ENCODE results near the gene RMDN2. TPM values are rescaled to one million over a fixed set of nuclear protein-coding genes. Genes with fewer than 3 reads are reported as not detected.
"Not testable (repeated sequence)": the region's sequence is repeated elsewhere in the genome, so short reads cannot be mapped to it uniquely, and the experiment has no call there.

RMDN2 gene
- total RNA-seq, 1 donor from 2014 or later, result 4.1 TPM

- Mint-ChIP-seq H3K4me1 (no peaks in the 10 kb centered on the region), H3K27ac (ENCODE audit: unreplicated experiment) (no peak overlapping the region), H3K36me3 (ENCODE audit: low read depth) (peaks cover 2% of the 10 kb centered on the region), H3K9me3 (no peaks in the 10 kb centered on the region), H3K4me3 (no peak overlapping the region), H3K27me3 (ENCODE audit: low read depth) (no peaks in the 10 kb centered on the region)
- no peak for DNase-seq (ENCODE audit: low read depth, low spot score)
- TF ChIP-seq CTCF (conservative IDR thresholded peaks at IDR 0.05), result no peak
Measured at GRCh38 chr2:37992601-37993000, 67.5 kb downstream of the RMDN2 start.

GRCh38 chr2:37993143-37993542 lies 68.1 kb downstream of the RMDN2 start:
- Mint-ChIP-seq H3K4me3 (no peak overlapping the region), H3K27ac (ENCODE audit: unreplicated experiment) (no peak overlapping the region), H3K36me3 (ENCODE audit: low read depth) (peaks cover 2% of the 10 kb centered on the region), H3K4me1 (no peaks in the 10 kb centered on the region), H3K9me3 (no peaks in the 10 kb centered on the region), H3K27me3 (ENCODE audit: low read depth) (no peaks in the 10 kb centered on the region)
- no peak for DNase-seq (ENCODE audit: low read depth, low spot score)
- peak; percentile 43 for TF ChIP-seq CTCF (conservative IDR thresholded peaks at IDR 0.05)

GRCh38 chr2:37997629-37998028 lies 72.5 kb downstream of the RMDN2 start:
- H3K4me3 Mint-ChIP-seq, result no peak overlapping the region
- no peak for TF ChIP-seq CTCF (conservative IDR thresholded peaks at IDR 0.05)
- H3K27me3 Mint-ChIP-seq (ENCODE audit: low read depth), result no peaks in the 10 kb centered on the region
- DNase-seq (ENCODE audit: low read depth, low spot score), result no peak
- peaks cover 4% of the 10 kb centered on the region for H3K36me3 Mint-ChIP-seq (ENCODE audit: low read depth)
- H3K9me3 Mint-ChIP-seq, result peaks cover 4% of the 10 kb centered on the region
- H3K27ac Mint-ChIP-seq (ENCODE audit: unreplicated experiment), result no peak overlapping the region
- H3K4me1 Mint-ChIP-seq, result no peaks in the 10 kb centered on the region

- Mint-ChIP-seq H3K4me1 (no peaks in the 10 kb centered on the region), H3K36me3 (ENCODE audit: low read depth) (peaks cover 6% of the 10 kb centered on the region), H3K27ac (ENCODE audit: unreplicated experiment) (no peak overlapping the region), H3K27me3 (ENCODE audit: low read depth) (no peaks in the 10 kb centered on the region), H3K4me3 (no peak overlapping the region), H3K9me3 (peaks cover 4% of the 10 kb centered on the region)
- TF ChIP-seq CTCF (conservative IDR thresholded peaks at IDR 0.05), result no peak
- DNase-seq (ENCODE audit: low read depth, low spot score), result no peak
Measured at GRCh38 chr2:38000485-38001222, 75.6 kb downstream of the RMDN2 start.

- not testable (repeated sequence) for H3K27me3 Mint-ChIP-seq (ENCODE audit: low read depth); DNase-seq (ENCODE audit: low read depth, low spot score); H3K4me3 Mint-ChIP-seq; H3K9me3 Mint-ChIP-seq; H3K27ac Mint-ChIP-seq (ENCODE audit: unreplicated experiment); H3K4me1 Mint-ChIP-seq
- H3K36me3 Mint-ChIP-seq (ENCODE audit: low read depth), result peaks cover 23% of the 10 kb centered on the region
Measured at GRCh38 chr2:38010187-38010586, 85.1 kb downstream of the RMDN2 start.

GRCh38 chr2:38010995-38011394 lies 85.9 kb downstream of the RMDN2 start:
- H3K27me3 Mint-ChIP-seq (ENCODE audit: low read depth), result no peaks in the 10 kb centered on the region

More at GRCh38 chr2:38010995-38011394, 85.9 kb downstream of the RMDN2 start:
- H3K36me3 Mint-ChIP-seq (ENCODE audit: low read depth), result peaks cover 23% of the 10 kb centered on the region
- peaks cover 5% of the 10 kb centered on the region for H3K9me3 Mint-ChIP-seq
- TF ChIP-seq CTCF (conservative IDR thresholded peaks at IDR 0.05), result no peak
- H3K4me1 Mint-ChIP-seq, result no peaks in the 10 kb centered on the region
- H3K4me3 Mint-ChIP-seq, result no peak overlapping the region
- DNase-seq (ENCODE audit: low read depth, low spot score), result no peak
- H3K27ac Mint-ChIP-seq (ENCODE audit: unreplicated experiment), result no peak overlapping the region

Measured in neural crest cell (in vitro differentiated cells).